ENCODE results near the gene DCDC1.

GRCh38 chr11:30852645-30853044 is 516.9 kb downstream of the DCDC1 start:
- TF ChIP-seq EZH2 (IDR thresholded peaks at IDR 0.05) (no peak), POLR2AphosphoS5 (IDR thresholded peaks at IDR 0.05; ENCODE audit: borderline replicate concordance, low read depth, low read length) (no peak), FOXP2 (optimal IDR thresholded peaks at IDR 0.05; ENCODE audit: control extremely low read depth, extremely low read length, insufficient read depth) (no peak)

Data from SK-N-MC (cell line).